WTC11 (cell line): ENCODE data around the gene OPRD1. TPM values are rescaled to one million over a fixed set of nuclear protein-coding genes. Genes with fewer than 3 reads are reported as not detected.

Source experiments
- ATAC-seq: fragments of 200-7000 bp; cut with Tn5 transposase; 2 replicates; pipeline ENCODE4 v1.10.0; 2021; ENCODE audit warnings: mild to moderate bottlenecking, moderate library complexity
- CTCF ChIA-PET: fragments of 300-600 bp; sonication (Branson Sonifier 250); formaldehyde crosslinking; loops from one replicate; lab custom pipeline; 2021; ENCODE audit warnings: antibody characterized with exemption; lab: Charles Lee
- POLR2A ChIA-PET: fragments of 350-600 bp; sonication (Branson Sonifier 250); formaldehyde crosslinking; loops from one replicate; lab custom pipeline; 2021; ENCODE audit warnings: antibody characterized with exemption; lab: Charles Lee
- DNase-seq: peaks from one replicate; pipeline ENCODE4 v3.0.0; 2021; ENCODE audit warnings: low spot score
- H3K27ac Mint-ChIP-seq: 2 replicates; pipeline ENCODE4 v1.8.0; 2021; ENCODE audit warnings: mixed read lengths
- H3K27me3 Mint-ChIP-seq: 2 replicates; pipeline ENCODE4 v1.8.0; 2021; ENCODE audit warnings: low read depth, mild to moderate bottlenecking, moderate library complexity, mixed read lengths
- H3K36me3 Mint-ChIP-seq: 2 replicates; pipeline ENCODE4 v1.8.0; 2021; ENCODE audit warnings: mixed read lengths
- H3K4me1 Mint-ChIP-seq: 2 replicates; pipeline ENCODE4 v1.8.0; 2022; ENCODE audit warnings: mixed read lengths
- H3K4me3 Mint-ChIP-seq: 2 replicates; pipeline ENCODE4 v1.8.0; 2021; ENCODE audit warnings: mild to moderate bottlenecking, moderate library complexity, mixed read lengths
- H3K9me3 Mint-ChIP-seq: 2 replicates; pipeline ENCODE4 v1.8.0; 2021; ENCODE audit warnings: mixed read lengths
- CBFB ChIP-seq: sonication (generic); formaldehyde crosslinking; IDR thresholded peaks from 2 replicates; pipeline ENCODE4 v1.8.1; 2022; ENCODE audit warnings: mild to moderate bottlenecking, low read depth, missing genetic modification reagents
- CREB1 ChIP-seq: sonication (generic); formaldehyde crosslinking; IDR thresholded peaks from 2 replicates; pipeline ENCODE4 v1.8.0; 2023; ENCODE audit warnings: mild to moderate bottlenecking, missing genetic modification reagents
- FOXP1 ChIP-seq: sonication (generic); formaldehyde crosslinking; IDR thresholded peaks from 2 replicates; pipeline ENCODE4 v1.8.0; 2022; ENCODE audit warnings: missing genetic modification reagents, mild to moderate bottlenecking, moderate library complexity, borderline replicate concordance
- HMGA2 ChIP-seq: fragments of 250-450 bp; sonication (Bioruptor Pico); IDR thresholded peaks from 2 replicates; pipeline ENCODE4 v1.4.0; 2021; ENCODE audit warnings: mild to moderate bottlenecking, moderate library complexity
- RELA ChIP-seq: sonication (generic); formaldehyde crosslinking; IDR thresholded peaks from 2 replicates; pipeline ENCODE4 v1.8.1; 2022; ENCODE audit warnings: missing genetic modification reagents, mild to moderate bottlenecking, borderline replicate concordance
- RORB ChIP-seq: fragments of 250-450 bp; sonication (Bioruptor Pico); IDR thresholded peaks from 2 replicates; pipeline ENCODE4 v1.9.0; 2021; ENCODE audit warnings: mild to moderate bottlenecking
- SMAD3 ChIP-seq: sonication (generic); formaldehyde crosslinking; IDR thresholded peaks from 2 replicates; pipeline ENCODE4 v1.8.0; 2022; ENCODE audit warnings: missing genetic modification reagents, mild to moderate bottlenecking, borderline replicate concordance
- TEAD1 ChIP-seq: sonication (generic); formaldehyde crosslinking; IDR thresholded peaks from 2 replicates; pipeline ENCODE4 v1.8.0; 2022; ENCODE audit warnings: mild to moderate bottlenecking, missing genetic modification reagents
- TEAD4 ChIP-seq: sonication (generic); formaldehyde crosslinking; IDR thresholded peaks from 2 replicates; pipeline ENCODE4 v1.8.0; 2022; ENCODE audit warnings: mild to moderate bottlenecking, missing genetic modification reagents
- ZNF121 ChIP-seq: sonication (generic); formaldehyde crosslinking; IDR thresholded peaks from 2 replicates; pipeline ENCODE4 v1.8.0; 2023; ENCODE audit warnings: missing genetic modification reagents
- ZNF317 ChIP-seq: sonication (generic); formaldehyde crosslinking; IDR thresholded peaks from 2 replicates; pipeline ENCODE4 v1.8.1; 2023; ENCODE audit warnings: low read depth, mild to moderate bottlenecking, moderate library complexity, missing genetic modification reagents, borderline replicate concordance
- ZNF396 ChIP-seq: fragments of 250-450 bp; sonication (Bioruptor Pico); IDR thresholded peaks from 2 replicates; pipeline ENCODE4 v1.8.0; 2021; ENCODE audit warnings: mild to moderate bottlenecking, moderate library complexity, borderline replicate concordance
- ZNF416 ChIP-seq: fragments of 250-450 bp; sonication (Bioruptor Pico); IDR thresholded peaks from 2 replicates; pipeline ENCODE4 v1.9.0; 2021; ENCODE audit warnings: mild to moderate bottlenecking, inconsistent platforms
- total RNA-seq: library from RNA; stranded (reverse); gene quantifications from 3 replicates; pipeline ENCODE4 v1.2.3, GENCODE V29; 2021
- TF ChIP-seq, protein P1 (sequence below): sonication (generic); formaldehyde crosslinking; IDR thresholded peaks from 2 replicates; pipeline ENCODE4 v1.8.0; 2022; ENCODE audit warnings: mild to moderate bottlenecking, missing genetic modification reagents
- TF ChIP-seq, protein P2 (sequence below): sonication (generic); formaldehyde crosslinking; IDR thresholded peaks from 2 replicates; pipeline ENCODE4 v1.8.0; 2022; ENCODE audit warnings: mild to moderate bottlenecking, missing genetic modification reagents
- TF ChIP-seq, protein P3 (sequence below): fragments of 250-450 bp; sonication (Bioruptor Pico); conservative IDR thresholded peaks from 2 replicates; pipeline ENCODE4 v1.9.0; 2021; ENCODE audit warnings: mild to moderate bottlenecking
- TF ChIP-seq, protein P4 (sequence below): sonication (generic); formaldehyde crosslinking; IDR thresholded peaks from 2 replicates; pipeline ENCODE4 v1.8.0; 2022; ENCODE audit warnings: mild to moderate bottlenecking, missing genetic modification reagents
- TF ChIP-seq, protein P5 (sequence below): fragments of 250-450 bp; sonication (Bioruptor Pico); IDR thresholded peaks from 2 replicates; pipeline ENCODE4 v1.9.0; 2021; ENCODE audit warnings: mild to moderate bottlenecking
- TF ChIP-seq, protein P6 (sequence below): fragments of 250-450 bp; sonication (Bioruptor Pico); IDR thresholded peaks from 2 replicates; pipeline ENCODE4 v1.8.0; 2021; ENCODE audit warnings: mild to moderate bottlenecking

OPRD1 gene
- total RNA-seq, 1 experiment from 2014 or later, result 2.2 TPM

DNA sequence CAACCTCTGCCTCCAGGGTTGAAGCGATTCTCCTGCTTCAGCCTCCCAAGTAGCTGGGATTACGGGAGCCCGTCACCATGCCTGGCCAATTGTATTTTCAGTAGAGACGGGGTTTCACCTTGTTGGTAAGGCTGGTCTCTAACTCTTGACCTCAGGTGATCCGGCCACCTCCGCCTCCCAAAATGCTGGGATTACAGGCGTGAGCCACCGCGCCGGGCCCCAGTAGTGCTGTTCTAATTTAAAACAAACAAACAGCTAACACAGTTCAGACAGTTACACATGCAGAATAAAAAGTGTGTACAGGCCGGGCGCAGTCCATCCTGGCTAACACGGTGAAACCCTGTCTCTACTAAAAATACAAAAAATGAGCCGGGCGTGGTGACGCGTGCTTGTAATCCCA, 35.6 kb upstream of the OPRD1 start:
- Mint-ChIP-seq H3K27me3 (no peaks in the 10 kb centered on the region), H3K27ac (no peak overlapping the region), H3K9me3 (no peaks in the 10 kb centered on the region), H3K4me1 (0 out of 2 replicates have a peak, but pooled peaks cover 3% of the 10 kb centered on the region), H3K36me3 (no peaks in the 10 kb centered on the region), H3K4me3 (no peak overlapping the region)
- DNase-seq (no peak), ATAC-seq (no peak)
- POLR2A ChIA-PET, result interaction anchor here (0.6 to 1.6 kb wide), 2 partner anchors 46 to 128 kb away, joined by 3 to 5 read pairs; partner anchors contain the start of gene RNU11
- TF ChIP-seq ZNF121 (CRISPR knock-in tag) (no peak), RORB (CRISPR knock-in tag) (no peak), TEAD4 (CRISPR knock-in tag) (no peak), CBFB (CRISPR knock-in tag) (no peak), FOXP1 (CRISPR knock-in tag) (no peak), ZNF396 (CRISPR knock-in tag) (no peak), RELA (CRISPR knock-in tag) (no peak), HMGA2 (CRISPR knock-in tag) (no peak), CREB1 (CRISPR knock-in tag) (no peak), SMAD3 (CRISPR knock-in tag) (no peak), TEAD1 (no peak), ZNF416 (CRISPR knock-in tag) (no peak), ZNF317 (CRISPR knock-in tag) (no peak)
- TF ChIP-seq, protein P1, sequence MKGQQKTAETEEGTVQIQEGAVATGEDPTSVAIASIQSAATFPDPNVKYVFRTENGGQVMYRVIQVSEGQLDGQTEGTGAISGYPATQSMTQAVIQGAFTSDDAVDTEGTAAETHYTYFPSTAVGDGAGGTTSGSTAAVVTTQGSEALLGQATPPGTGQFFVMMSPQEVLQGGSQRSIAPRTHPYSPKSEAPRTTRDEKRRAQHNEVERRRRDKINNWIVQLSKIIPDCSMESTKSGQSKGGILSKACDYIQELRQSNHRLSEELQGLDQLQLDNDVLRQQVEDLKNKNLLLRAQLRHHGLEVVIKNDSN (CRISPR knock-in tag), result no peak
- TF ChIP-seq, protein P2, sequence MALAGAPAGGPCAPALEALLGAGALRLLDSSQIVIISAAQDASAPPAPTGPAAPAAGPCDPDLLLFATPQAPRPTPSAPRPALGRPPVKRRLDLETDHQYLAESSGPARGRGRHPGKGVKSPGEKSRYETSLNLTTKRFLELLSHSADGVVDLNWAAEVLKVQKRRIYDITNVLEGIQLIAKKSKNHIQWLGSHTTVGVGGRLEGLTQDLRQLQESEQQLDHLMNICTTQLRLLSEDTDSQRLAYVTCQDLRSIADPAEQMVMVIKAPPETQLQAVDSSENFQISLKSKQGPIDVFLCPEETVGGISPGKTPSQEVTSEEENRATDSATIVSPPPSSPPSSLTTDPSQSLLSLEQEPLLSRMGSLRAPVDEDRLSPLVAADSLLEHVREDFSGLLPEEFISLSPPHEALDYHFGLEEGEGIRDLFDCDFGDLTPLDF (CRISPR knock-in tag), result no peak
- TF ChIP-seq, protein P3, sequence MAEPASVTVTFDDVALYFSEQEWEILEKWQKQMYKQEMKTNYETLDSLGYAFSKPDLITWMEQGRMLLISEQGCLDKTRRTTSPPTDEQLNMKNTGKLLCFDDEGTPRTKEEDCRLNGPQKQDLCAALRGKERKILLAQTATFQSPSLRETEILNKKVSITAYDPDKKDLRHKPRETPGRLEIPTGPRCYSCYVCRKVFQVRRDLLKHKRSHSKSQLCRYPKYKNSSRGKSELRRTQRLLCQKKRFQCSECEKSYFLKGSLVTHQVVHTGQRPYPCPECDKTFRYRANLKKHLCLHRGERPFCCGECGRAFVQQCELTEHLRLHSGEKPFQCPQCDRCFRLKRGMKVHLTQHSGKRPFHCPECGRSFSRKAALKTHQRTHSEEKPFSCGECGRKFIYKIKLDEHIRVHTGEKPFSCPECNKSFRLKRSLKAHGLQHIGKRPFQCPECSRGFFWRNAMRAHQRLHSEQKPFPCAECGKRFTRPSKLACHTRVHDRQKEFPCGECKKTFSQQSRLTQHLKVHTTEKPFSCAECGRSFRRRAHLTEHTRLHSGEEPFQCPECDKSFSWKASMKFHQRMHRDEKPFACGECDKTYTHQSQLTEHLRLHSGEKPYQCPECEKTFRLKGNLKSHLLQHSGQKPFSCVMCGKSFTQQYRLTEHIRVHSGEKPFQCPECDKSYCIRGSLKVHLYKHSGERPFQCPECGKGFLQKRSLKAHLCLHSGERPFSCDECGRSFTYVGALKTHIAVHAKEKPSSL (CRISPR knock-in tag), result no peak
- TF ChIP-seq, protein P4, sequence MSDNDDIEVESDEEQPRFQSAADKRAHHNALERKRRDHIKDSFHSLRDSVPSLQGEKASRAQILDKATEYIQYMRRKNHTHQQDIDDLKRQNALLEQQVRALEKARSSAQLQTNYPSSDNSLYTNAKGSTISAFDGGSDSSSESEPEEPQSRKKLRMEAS (CRISPR knock-in tag), result no peak
- TF ChIP-seq, protein P5, sequence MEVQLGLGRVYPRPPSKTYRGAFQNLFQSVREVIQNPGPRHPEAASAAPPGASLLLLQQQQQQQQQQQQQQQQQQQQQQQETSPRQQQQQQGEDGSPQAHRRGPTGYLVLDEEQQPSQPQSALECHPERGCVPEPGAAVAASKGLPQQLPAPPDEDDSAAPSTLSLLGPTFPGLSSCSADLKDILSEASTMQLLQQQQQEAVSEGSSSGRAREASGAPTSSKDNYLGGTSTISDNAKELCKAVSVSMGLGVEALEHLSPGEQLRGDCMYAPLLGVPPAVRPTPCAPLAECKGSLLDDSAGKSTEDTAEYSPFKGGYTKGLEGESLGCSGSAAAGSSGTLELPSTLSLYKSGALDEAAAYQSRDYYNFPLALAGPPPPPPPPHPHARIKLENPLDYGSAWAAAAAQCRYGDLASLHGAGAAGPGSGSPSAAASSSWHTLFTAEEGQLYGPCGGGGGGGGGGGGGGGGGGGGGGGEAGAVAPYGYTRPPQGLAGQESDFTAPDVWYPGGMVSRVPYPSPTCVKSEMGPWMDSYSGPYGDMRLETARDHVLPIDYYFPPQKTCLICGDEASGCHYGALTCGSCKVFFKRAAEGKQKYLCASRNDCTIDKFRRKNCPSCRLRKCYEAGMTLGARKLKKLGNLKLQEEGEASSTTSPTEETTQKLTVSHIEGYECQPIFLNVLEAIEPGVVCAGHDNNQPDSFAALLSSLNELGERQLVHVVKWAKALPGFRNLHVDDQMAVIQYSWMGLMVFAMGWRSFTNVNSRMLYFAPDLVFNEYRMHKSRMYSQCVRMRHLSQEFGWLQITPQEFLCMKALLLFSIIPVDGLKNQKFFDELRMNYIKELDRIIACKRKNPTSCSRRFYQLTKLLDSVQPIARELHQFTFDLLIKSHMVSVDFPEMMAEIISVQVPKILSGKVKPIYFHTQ, result no peak
- TF ChIP-seq, protein P6, sequence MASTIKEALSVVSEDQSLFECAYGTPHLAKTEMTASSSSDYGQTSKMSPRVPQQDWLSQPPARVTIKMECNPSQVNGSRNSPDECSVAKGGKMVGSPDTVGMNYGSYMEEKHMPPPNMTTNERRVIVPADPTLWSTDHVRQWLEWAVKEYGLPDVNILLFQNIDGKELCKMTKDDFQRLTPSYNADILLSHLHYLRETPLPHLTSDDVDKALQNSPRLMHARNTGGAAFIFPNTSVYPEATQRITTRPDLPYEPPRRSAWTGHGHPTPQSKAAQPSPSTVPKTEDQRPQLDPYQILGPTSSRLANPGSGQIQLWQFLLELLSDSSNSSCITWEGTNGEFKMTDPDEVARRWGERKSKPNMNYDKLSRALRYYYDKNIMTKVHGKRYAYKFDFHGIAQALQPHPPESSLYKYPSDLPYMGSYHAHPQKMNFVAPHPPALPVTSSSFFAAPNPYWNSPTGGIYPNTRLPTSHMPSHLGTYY (CRISPR knock-in tag), result no peak
- CTCF ChIA-PET, result interaction anchor here (0.7 to 2.8 kb wide), 11 partner anchors 9 to 256 kb away, joined by 3 to 34 read pairs (median 7); partner anchors contain the start of gene YTHDF2
